Measurements from ENCODE around the gene P3H1.
"Not testable (repeated sequence)": the region's sequence is repeated elsewhere in the genome, so short reads cannot be mapped to it uniquely, and the experiment has no call there.

The P3H1 gene, protein sequence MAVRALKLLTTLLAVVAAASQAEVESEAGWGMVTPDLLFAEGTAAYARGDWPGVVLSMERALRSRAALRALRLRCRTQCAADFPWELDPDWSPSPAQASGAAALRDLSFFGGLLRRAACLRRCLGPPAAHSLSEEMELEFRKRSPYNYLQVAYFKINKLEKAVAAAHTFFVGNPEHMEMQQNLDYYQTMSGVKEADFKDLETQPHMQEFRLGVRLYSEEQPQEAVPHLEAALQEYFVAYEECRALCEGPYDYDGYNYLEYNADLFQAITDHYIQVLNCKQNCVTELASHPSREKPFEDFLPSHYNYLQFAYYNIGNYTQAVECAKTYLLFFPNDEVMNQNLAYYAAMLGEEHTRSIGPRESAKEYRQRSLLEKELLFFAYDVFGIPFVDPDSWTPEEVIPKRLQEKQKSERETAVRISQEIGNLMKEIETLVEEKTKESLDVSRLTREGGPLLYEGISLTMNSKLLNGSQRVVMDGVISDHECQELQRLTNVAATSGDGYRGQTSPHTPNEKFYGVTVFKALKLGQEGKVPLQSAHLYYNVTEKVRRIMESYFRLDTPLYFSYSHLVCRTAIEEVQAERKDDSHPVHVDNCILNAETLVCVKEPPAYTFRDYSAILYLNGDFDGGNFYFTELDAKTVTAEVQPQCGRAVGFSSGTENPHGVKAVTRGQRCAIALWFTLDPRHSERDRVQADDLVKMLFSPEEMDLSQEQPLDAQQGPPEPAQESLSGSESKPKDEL

DNA sequence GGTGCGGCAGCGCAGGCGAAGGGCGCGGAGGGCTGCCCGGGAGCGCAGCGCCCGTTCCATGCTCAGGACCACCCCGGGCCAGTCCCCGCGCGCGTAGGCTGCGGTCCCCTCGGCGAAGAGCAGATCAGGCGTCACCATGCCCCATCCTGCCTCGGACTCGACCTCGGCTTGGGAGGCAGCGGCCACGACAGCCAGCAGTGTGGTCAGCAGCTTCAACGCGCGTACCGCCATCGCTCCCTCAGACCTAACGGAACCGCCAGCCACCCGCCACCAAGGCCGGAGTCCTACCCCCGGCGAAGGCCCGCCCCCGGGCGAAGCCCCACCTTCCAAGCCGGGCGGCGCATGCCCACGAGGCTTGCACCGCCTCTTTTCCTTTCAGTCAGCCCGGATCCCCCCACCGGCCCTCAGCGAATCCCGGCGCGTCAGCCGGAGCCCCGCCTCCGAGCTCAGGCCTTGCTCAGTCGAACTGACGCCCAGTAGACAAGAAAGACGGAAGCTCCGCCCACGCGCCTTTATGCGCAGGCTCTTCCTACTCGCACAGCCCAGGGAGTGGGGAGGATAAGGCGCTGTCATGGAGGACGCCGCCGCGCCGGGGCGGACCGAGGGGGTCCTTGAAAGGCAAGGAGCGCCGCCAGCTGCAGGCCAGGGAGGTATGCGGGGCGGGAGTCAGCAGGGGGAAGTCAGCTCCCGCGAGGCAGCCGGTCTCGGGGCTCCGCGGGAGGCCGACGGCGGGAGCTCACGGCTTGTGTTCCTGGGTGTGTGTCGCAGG, at the start of gene P3H1, which contains the start of gene C1orf50:
Gene P3H1 (minus strand): TSS at position 288 of the 769 bp plus-strand sequence. CDS start 57 bp downstream, at position 231.
Gene C1orf50 (plus strand): TSS at position 509 of the 769 bp plus-strand sequence. CDS start 63 bp downstream, at position 572.
- peak; percentile 97 for DNase-seq

DNA sequence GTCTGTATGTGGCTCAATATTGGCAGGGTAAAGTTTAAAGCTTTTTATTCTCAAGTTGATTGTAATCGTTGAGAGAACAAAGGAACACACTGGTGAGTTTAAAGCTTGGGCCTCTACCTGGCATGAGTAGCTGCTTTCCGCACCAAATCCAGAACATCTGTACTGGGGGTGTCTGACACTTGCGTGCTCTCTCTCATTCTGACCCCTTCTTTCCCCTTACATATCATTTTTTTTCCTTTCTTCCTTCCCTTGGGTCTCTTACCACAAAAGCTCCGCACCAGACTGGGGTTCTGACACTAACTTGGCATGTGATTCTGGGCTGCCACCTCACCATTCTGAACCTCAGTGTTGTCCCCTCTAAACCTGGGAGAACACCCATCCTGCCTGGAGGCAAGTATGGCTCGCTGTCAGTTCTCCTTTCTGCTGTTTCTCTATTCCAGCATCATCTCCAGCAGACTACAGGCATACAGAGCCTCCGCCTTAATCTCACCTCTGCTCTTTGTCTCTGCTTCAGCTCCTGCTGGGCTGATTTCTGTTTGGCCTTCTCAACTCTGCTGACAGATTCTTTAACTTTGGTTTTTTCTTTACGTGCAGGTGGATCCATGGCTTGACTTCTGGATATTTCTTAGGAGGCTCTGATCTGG, 49.2 kb upstream of the P3H1 start:
- DNase-seq = peak; percentile 27

DNA sequence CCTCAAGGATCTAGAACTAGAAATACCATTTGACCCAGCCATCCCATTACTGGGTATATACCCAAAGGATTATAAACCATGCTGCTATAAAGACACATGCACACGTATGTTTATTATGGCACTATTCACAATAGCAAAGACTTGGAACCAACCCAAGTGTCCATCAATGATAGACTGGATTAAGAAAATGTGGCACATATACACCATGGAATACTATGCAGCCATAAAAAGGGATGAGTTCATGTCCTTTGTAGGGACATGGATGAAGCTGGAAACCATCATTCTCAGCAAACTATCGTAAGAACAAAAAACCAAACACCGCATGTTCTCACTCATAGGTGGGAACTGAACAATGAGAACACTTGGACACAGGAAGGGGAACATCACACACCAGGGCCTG, 48.0 kb upstream of the P3H1 start:
- not testable (repeated sequence) for DNase-seq

DNA sequence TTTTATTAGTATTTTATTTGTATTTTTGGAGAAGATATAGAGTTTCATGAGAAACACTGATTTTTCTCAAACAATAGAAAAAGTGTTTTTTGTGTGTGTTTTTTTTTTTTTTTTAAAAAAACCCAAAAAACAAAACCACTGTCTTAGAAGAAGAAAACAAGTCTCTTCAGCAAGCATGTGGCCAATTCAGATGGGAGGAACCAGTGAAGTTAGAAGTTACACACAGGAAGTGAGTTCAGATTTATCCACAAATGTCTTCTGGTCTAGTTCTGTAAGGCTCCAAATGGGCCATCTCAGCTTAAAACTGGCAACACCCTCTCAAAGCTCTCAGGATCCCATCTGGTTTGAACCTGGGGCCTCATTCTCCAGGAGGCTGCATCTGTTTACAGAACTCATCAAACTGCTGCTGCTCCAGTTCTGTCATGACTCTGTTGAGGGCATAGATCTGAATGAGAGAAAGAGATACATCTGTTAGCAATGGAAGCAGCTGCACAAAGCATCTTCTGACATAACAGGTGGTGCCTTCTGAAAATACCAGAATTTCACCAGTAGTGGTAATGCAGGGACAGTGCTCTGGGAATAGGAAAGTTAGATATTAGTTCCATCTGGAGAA, 40.3 kb upstream of the P3H1 start:
- DNase-seq = no peak

GRCh38 chr1:42806593-42806992, 39.8 kb upstream of the P3H1 start:
- DNase-seq = peak; percentile 7

- DNase-seq = no peak
These were observed 39.3 kb upstream of the P3H1 start for GRCh38 chr1:42806171-42806570.

DNA sequence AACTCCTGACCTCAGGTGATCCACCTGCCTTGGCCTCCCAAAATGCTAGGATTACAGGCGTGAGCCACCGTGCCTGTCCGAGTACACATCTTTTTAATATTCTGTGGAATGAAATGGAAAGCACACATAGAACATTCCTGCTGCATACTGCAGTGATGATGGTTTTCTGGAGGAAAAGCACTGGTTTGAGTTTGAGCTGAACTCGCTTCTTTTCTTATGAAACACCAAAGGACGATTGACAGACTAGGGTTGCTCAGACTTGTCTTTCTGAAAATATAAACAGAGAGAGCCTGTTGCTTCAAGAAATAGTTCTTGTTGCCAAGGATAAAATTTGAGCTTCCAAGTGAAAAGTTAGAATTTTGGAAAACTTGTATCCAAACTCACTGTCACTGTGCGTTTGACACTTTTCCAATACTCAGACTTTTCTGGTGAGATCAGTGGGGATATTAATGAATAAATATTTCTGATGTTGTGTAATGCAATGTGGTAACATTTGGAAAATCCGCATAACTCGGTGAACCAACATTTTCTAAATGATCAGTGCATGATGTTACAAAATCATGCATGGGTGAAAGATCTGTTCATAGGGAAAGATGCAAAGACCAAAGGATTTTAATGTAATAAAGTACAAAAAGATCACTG, 35.1 kb upstream of the P3H1 start:
- DNase-seq = no peak

DNA sequence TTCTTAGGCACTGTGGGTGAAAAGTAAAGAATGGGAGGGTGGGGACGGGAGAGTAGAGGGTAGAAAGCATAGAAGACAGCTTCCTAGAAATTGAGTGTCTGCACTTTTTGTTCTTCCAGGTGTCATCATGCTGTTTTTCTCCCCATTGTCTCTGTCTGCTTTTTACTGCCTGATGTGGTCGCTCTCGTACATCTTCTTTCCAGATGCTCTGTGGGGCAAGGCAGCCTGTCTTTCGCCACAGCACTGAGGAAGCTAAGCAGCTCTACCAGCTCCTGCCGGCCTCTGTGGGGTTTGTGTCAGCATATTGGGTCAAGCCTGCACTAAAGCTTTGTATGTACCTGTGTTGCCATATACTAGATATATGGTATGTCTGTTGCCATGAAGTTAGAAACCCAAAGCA, 31.2 kb upstream of the P3H1 start:
- DNase-seq = no peak

DNA sequence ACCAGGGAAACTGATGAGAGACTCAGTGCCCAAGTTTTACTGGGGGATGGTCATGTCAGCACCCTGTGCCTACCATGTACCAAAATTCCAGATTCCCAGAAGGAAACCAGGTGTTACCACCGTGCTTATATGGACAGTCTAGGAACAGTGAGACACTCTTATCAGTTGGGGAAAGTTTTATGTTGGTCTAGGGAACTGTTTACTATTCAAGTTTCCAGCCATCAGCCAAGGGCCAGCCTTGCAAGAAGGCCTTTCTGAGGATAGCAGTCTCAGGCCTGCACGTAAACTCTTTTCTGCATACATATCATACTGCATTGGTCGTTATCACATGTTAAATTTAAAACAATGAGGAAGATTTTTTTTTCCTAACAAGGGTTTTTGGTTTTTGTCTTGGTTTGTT, 30.6 kb upstream of the P3H1 start:
- no peak for DNase-seq

GRCh38 chr1:42793824-42794223, 27.0 kb upstream of the P3H1 start:
- DNase-seq = no peak

DNA sequence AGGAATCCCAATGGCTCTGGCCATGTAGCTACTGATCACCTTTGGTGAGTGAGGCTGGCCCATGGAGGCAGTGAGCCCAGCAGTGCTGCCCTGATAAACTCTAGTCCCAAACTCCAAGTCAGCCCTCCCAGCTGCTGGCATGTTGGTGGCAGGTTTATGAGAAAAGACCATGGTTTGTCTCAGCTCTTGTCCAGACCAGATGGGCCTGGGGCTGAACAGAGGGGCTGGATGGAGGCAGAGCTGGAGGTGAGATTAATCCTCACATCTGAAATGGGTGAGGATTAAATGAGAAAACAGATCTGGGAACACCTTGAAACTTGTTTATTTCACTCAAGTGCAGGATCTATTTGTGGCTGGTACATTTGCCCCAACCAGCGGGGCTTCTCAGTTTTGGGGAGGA, 21.2 kb upstream of the P3H1 start:
- DNase-seq = no peak

GRCh38 chr1:42786097-42786496, 19.3 kb upstream of the P3H1 start:
- DNase-seq = no peak

GRCh38 chr1:42784946-42785693, 18.3 kb upstream of the P3H1 start, which contains the start of gene TMEM269:
Gene TMEM269, plus strand, starts transcription at chr1:42784991. Its CDS starts 4,903 bp downstream, at chr1:42789894.
- DNase-seq = no peak

- DNase-seq = no peak
These were observed 17.7 kb upstream of the P3H1 start for GRCh38 chr1:42784547-42784945.

DNA sequence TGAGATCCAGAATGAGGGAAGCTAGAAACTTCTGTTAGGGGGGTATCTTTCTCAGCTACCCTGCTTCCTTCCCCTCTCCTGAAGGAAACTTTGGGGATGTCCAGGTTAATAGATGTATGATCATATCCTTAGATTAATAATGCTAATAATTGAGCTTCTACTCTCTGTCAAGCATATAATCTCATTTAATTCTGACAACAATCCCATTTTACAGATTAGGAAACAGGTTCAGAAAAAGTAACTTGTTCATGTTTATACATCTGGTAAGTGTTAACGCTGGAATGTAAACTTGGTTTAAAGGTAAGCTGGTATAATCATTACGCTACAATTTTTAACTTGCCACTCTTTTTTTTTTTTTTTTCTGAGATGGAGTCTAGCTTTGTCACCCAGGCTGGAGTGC, 16.3 kb upstream of the P3H1 start:
- no peak for DNase-seq

GRCh38 chr1:42780176-42780575, 13.3 kb upstream of the P3H1 start:
- DNase-seq = no peak

DNA sequence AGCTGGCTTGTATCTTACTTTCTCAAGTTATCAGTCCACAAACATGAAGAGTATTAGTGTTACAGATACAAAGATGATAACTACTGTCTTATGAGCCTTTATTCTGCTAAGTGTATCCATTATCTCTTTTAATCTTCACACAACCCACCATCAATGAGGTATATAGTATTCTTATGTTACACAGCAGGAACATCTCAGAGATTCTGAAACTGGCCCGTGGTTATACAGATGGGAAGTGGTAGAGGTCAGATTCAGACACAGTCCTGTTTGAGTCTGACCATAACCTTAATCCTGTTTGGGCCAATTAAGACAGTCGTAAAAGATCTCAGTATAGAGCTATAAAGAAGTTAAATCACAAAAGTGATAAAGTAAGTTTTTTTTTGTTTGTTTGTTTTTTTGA, 12.9 kb upstream of the P3H1 start:
- no peak for DNase-seq

GRCh38 chr1:42777852-42778251, 11.0 kb upstream of the P3H1 start:
- no peak for DNase-seq

- DNase-seq = no peak
These were observed 9.7 kb upstream of the P3H1 start for GRCh38 chr1:42776502-42776901.

GRCh38 chr1:42774928-42775526, 8.2 kb upstream of the P3H1 start:
- DNase-seq = no peak

GRCh38 chr1:42773420-42773819, 6.6 kb upstream of the P3H1 start:
- no peak for DNase-seq

Measured in kidney glomerular epithelial cell (primary cell).